ENCODE results near the gene GMPPB.

GRCh38 chr3:49707113-49707480 lies 16.7 kb downstream of the GMPPB start:
- TF ChIP-seq CTCF (optimal IDR thresholded peaks at IDR 0.05 in 1 of 3, IDR thresholded peaks at IDR 0.05 in 1 of 3, conservative IDR thresholded peaks at IDR 0.05 in 1 of 3; ENCODE audit: extremely low read depth in 1 of 3, insufficient read depth in 2 of 3, low read length in 3 of 3) (no peak), EZH2 (IDR thresholded peaks at IDR 0.05; ENCODE audit: low read length) (no peak)

All from keratinocyte (primary cell).